Progenitor cell of endocrine pancreas (in vitro differentiated cells): Measurements from ENCODE around the gene HPN. TPM values are rescaled to one million over a fixed set of nuclear protein-coding genes. Genes with fewer than 3 reads are reported as not detected.
"Not testable (repeated sequence)": the region's sequence is repeated elsewhere in the genome, so short reads cannot be mapped to it uniquely, and the experiment has no call there.

Source experiments
- DNase-seq: peaks from one replicate; pipeline ENCODE4 v3.0.0; 2021; ENCODE audit warnings: low spot score; ENCODE audit not compliant: unreplicated experiment
- H3K27ac Mint-ChIP-seq: 2 replicates; pipeline ENCODE4 v1.8.0; 2021; ENCODE audit warnings: mild to moderate bottlenecking, moderate library complexity, mixed read lengths
- H3K27me3 Mint-ChIP-seq: 2 replicates; pipeline ENCODE4 v1.8.0; 2021; ENCODE audit warnings: mixed read lengths
- H3K36me3 Mint-ChIP-seq: 2 replicates; pipeline ENCODE4 v1.8.0; 2022; ENCODE audit warnings: mixed read lengths; ENCODE audit not compliant: insufficient read depth
- H3K4me1 Mint-ChIP-seq: 2 replicates; pipeline ENCODE4 v1.8.0; 2021; ENCODE audit warnings: low read depth, mixed read lengths
- H3K4me3 Mint-ChIP-seq: 2 replicates; pipeline ENCODE4 v1.8.0; 2021; ENCODE audit warnings: low read depth, mild to moderate bottlenecking, moderate library complexity, mixed read lengths
- H3K9me3 Mint-ChIP-seq: 2 replicates; pipeline ENCODE4 v1.8.0; 2021; ENCODE audit warnings: low read depth, mixed read lengths
- CTCF ChIP-seq: fragments of 200-600 bp; sonication (generic); IDR thresholded peaks from one replicate; pipeline ENCODE4 v1.5.0; 2021; ENCODE audit warnings: antibody characterized with exemption, mild to moderate bottlenecking; ENCODE audit not compliant: unreplicated experiment
- total RNA-seq: library from RNA; stranded (reverse); gene quantifications from 2 replicates; pipeline ENCODE4 v1.2.1, GENCODE V29; 2021

The HPN gene
- total RNA-seq, 1 donor from 2014 or later = 70.5 TPM

GRCh38 chr19:35098413-35099049, 57.0 kb downstream of the HPN start:
- H3K36me3 Mint-ChIP-seq = no peaks in the 10 kb centered on the region
- no peaks in the 10 kb centered on the region for H3K9me3 Mint-ChIP-seq
- H3K4me1 Mint-ChIP-seq = no peaks in the 10 kb centered on the region
- H3K4me3 Mint-ChIP-seq = no peak overlapping the region
- TF ChIP-seq CTCF = no peak
- DNase-seq = no peak
- peak overlapping the region; percentile 41 for H3K27ac Mint-ChIP-seq
- H3K27me3 Mint-ChIP-seq = peaks cover 6% of the 10 kb centered on the region

- DNase-seq = no peak
- peaks cover 6% of the 10 kb centered on the region for H3K27me3 Mint-ChIP-seq
- no peak for TF ChIP-seq CTCF
- H3K27ac Mint-ChIP-seq = no peak overlapping the region
- no peaks in the 10 kb centered on the region for H3K9me3 Mint-ChIP-seq
- H3K4me1 Mint-ChIP-seq = no peaks in the 10 kb centered on the region
- no peaks in the 10 kb centered on the region for H3K36me3 Mint-ChIP-seq
- no peak overlapping the region for H3K4me3 Mint-ChIP-seq
Observed at GRCh38 chr19:35099155-35099896, 57.8 kb downstream of the HPN start.

- H3K9me3 Mint-ChIP-seq = no peaks in the 10 kb centered on the region
- H3K27ac Mint-ChIP-seq = no peak overlapping the region
- peaks cover 6% of the 10 kb centered on the region for H3K27me3 Mint-ChIP-seq
- TF ChIP-seq CTCF = no peak
- no peak overlapping the region for H3K4me3 Mint-ChIP-seq
- H3K36me3 Mint-ChIP-seq = no peaks in the 10 kb centered on the region
- no peak for DNase-seq
- no peaks in the 10 kb centered on the region for H3K4me1 Mint-ChIP-seq
Observed at GRCh38 chr19:35099897-35100275, 58.4 kb downstream of the HPN start.

- H3K4me1 Mint-ChIP-seq = no peaks in the 10 kb centered on the region
- no peaks in the 10 kb centered on the region for H3K36me3 Mint-ChIP-seq
- DNase-seq = no peak
- H3K27me3 Mint-ChIP-seq = peaks cover 5% of the 10 kb centered on the region
- no peaks in the 10 kb centered on the region for H3K9me3 Mint-ChIP-seq
- no peak for TF ChIP-seq CTCF
- no peak overlapping the region for H3K4me3 Mint-ChIP-seq
- H3K27ac Mint-ChIP-seq = no peak overlapping the region
Observed at GRCh38 chr19:35100588-35101533, 59.3 kb downstream of the HPN start.

- not testable (repeated sequence) for H3K4me1 Mint-ChIP-seq, H3K36me3 Mint-ChIP-seq, H3K9me3 Mint-ChIP-seq, H3K27ac Mint-ChIP-seq, DNase-seq, H3K27me3 Mint-ChIP-seq, H3K4me3 Mint-ChIP-seq
Observed at GRCh38 chr19:35101949-35102348, 60.4 kb downstream of the HPN start.

- not testable (repeated sequence) for H3K27ac Mint-ChIP-seq, DNase-seq, H3K36me3 Mint-ChIP-seq, H3K27me3 Mint-ChIP-seq, H3K9me3 Mint-ChIP-seq, H3K4me3 Mint-ChIP-seq, H3K4me1 Mint-ChIP-seq
Observed at GRCh38 chr19:35103614-35104013, 62.1 kb downstream of the HPN start.
